GM23338 (cell line): ENCODE measurements around the gene MEF2D. TPM values are rescaled to one million over a fixed set of nuclear protein-coding genes. Genes with fewer than 3 reads are reported as not detected.

Experiments
- ATAC-seq: fragments of 200-7000 bp; cut with Tn5 transposase; 3 replicates; pipeline ENCODE4 v1.9.1; 2020
- DNase-seq: peaks from one replicate; pipeline ENCODE4 v3.0.0-alpha.2; 2015; ENCODE audit warnings: low spot score
- H2AFZ ChIP-seq: fragments of 200-600 bp; sonication (generic); 2 replicates; pipeline ENCODE4 v1.8.0; 2016; ENCODE audit warnings: antibody characterized with exemption, mild to moderate bottlenecking, moderate library complexity
- H3F3A ChIP-seq: fragments of 200-600 bp; sonication (generic); replicated peaks from 2 replicates; pipeline ENCODE4 v1.8.0; 2017; ENCODE audit warnings: antibody characterized with exemption, mixed run types, low read depth
- H3K27ac ChIP-seq: fragments of 200-600 bp; sonication (generic); 2 replicates; pipeline ENCODE4 v1.6.1; 2016; ENCODE audit warnings: low read depth
- H3K27me3 ChIP-seq: fragments of 200-600 bp; sonication (generic); 2 replicates; pipeline ENCODE4 v1.8.0; 2016; ENCODE audit warnings: mild to moderate bottlenecking, mixed run types, moderate library complexity; ENCODE audit not compliant: insufficient read depth
- H3K36me3 ChIP-seq: fragments of 200-600 bp; sonication (generic); 2 replicates; pipeline ENCODE4 v1.8.0; 2016; ENCODE audit warnings: mild to moderate bottlenecking; ENCODE audit not compliant: insufficient read depth
- H3K4me1 ChIP-seq: fragments of 200-600 bp; sonication (generic); 2 replicates; pipeline ENCODE4 v1.8.0; 2016; ENCODE audit warnings: mild to moderate bottlenecking, moderate library complexity; ENCODE audit not compliant: insufficient read depth
- H3K4me2 ChIP-seq: fragments of 200-600 bp; sonication (generic); 2 replicates; pipeline ENCODE4 v1.7.1; 2017; ENCODE audit warnings: mixed run types
- H3K4me3 ChIP-seq: fragments of 200-600 bp; sonication (generic); 2 replicates; pipeline ENCODE4 v1.6.1; 2016; ENCODE audit warnings: mixed run types
- H3K79me2 ChIP-seq: fragments of 200-600 bp; sonication (generic); replicated peaks from 2 replicates; pipeline ENCODE4 v1.8.0; 2017; ENCODE audit warnings: mild to moderate bottlenecking; ENCODE audit not compliant: insufficient read depth
- H3K9me2 ChIP-seq: fragments of 200-600 bp; sonication (generic); 2 replicates; pipeline ENCODE4 v1.8.0; 2017; ENCODE audit not compliant: insufficient read depth
- H4K20me1 ChIP-seq: fragments of 200-600 bp; sonication (generic); replicated peaks from 2 replicates; pipeline ENCODE4 v1.8.0; 2017; ENCODE audit warnings: mild to moderate bottlenecking; ENCODE audit not compliant: insufficient read depth
- H3K27ac Mint-ChIP-seq: 2 replicates; pipeline ENCODE4 v1.8.0; 2020; ENCODE audit warnings: inconsistent platforms, mild to moderate bottlenecking, moderate library complexity, mixed read lengths
- H3K27me3 Mint-ChIP-seq: 3 replicates; pipeline ENCODE4 v1.8.0; 2022; ENCODE audit warnings: low read depth, mild to moderate bottlenecking, moderate library complexity, mixed read lengths, inconsistent platforms; ENCODE audit not compliant: insufficient read depth, poor library complexity
- H3K36me3 Mint-ChIP-seq: 3 replicates; pipeline ENCODE4 v1.8.0; 2021; ENCODE audit warnings: low read depth, mild to moderate bottlenecking, inconsistent platforms, moderate library complexity, mixed read lengths
- H3K4me1 Mint-ChIP-seq: 3 replicates; pipeline ENCODE4 v1.8.0; 2020; ENCODE audit warnings: mild to moderate bottlenecking, inconsistent platforms, mixed read lengths
- H3K4me3 Mint-ChIP-seq: 3 replicates; pipeline ENCODE4 v1.8.0; 2021; ENCODE audit warnings: moderate library complexity, mild to moderate bottlenecking, inconsistent platforms, mixed read lengths
- H3K9me3 Mint-ChIP-seq: 3 replicates; pipeline ENCODE4 v1.8.0; 2020; ENCODE audit warnings: moderate library complexity, mild to moderate bottlenecking, inconsistent platforms, mixed read lengths
- CTCF ChIP-seq, 2 experiments: fragments of 200-600 bp in 1 of 2; sonication (generic) in 1 of 2; conservative IDR thresholded peaks; 2 replicates each; pipeline versions ENCODE4 v1.5.1 to v1.6.1; 2016 to 2017; ENCODE audit warnings: antibody characterized with exemption in 2 of 2, low read depth in 2 of 2, mild to moderate bottlenecking in 2 of 2, moderate library complexity in 1 of 2
- ETS1 ChIP-seq: IDR thresholded peaks from 2 replicates; pipeline ENCODE4 v1.6.1; 2016; ENCODE audit warnings: antibody characterized with exemption
- EZH2 ChIP-seq: fragments of 200-600 bp; sonication (generic); IDR thresholded peaks from one replicate; pipeline ENCODE4 v1.8.0; 2017; ENCODE audit warnings: antibody characterized with exemption, mild to moderate bottlenecking, low read depth; ENCODE audit not compliant: unreplicated experiment
- EZH2phosphoT487 ChIP-seq: fragments of 200-600 bp; sonication (generic); IDR thresholded peaks from one replicate; pipeline ENCODE4 v1.8.1; 2018; ENCODE audit warnings: antibody characterized with exemption; ENCODE audit not compliant: unreplicated experiment
- JUNB ChIP-seq: IDR thresholded peaks from one replicate; pipeline ENCODE4 v1.6.1; 2016; ENCODE audit warnings: antibody characterized with exemption; ENCODE audit not compliant: unreplicated experiment
- NANOG ChIP-seq: IDR thresholded peaks from 2 replicates; pipeline ENCODE4 v1.6.1; 2016; ENCODE audit warnings: antibody characterized with exemption, borderline replicate concordance
- POLR2AphosphoS5 ChIP-seq: IDR thresholded peaks from 2 replicates; pipeline ENCODE4 v1.6.1; 2016; ENCODE audit warnings: antibody characterized with exemption, low read depth
- STAT1 ChIP-seq: IDR thresholded peaks from one replicate; pipeline ENCODE4 v1.6.1; 2016; ENCODE audit warnings: antibody characterized with exemption; ENCODE audit not compliant: unreplicated experiment
- polyA plus RNA-seq: library from polyadenylated mRNA; unstranded; fragments of >200 nt; fragmentation: Nextera tagmentation; extraction: Ambion mirVana; gene quantifications from 2 replicates; pipeline ENCODE4 v1.2.1, GENCODE V29; 2016
- total RNA-seq: library from RNA; depleted of rRNA; stranded (reverse); fragments of >200 nt; shearing (Covaris generic); gene quantifications from 2 replicates; pipeline ENCODE4 v1.2.3, GENCODE V29; 2014
- TF ChIP-seq, protein P1 (sequence below): IDR thresholded peaks from one replicate; pipeline ENCODE4 v1.6.1; 2018; ENCODE audit warnings: antibody characterized with exemption; ENCODE audit not compliant: unreplicated experiment

Gene MEF2D
- total and polyA plus RNA-seq, 2 experiments from 2014 or later, result 10.6 to 15.5 TPM

DNA sequence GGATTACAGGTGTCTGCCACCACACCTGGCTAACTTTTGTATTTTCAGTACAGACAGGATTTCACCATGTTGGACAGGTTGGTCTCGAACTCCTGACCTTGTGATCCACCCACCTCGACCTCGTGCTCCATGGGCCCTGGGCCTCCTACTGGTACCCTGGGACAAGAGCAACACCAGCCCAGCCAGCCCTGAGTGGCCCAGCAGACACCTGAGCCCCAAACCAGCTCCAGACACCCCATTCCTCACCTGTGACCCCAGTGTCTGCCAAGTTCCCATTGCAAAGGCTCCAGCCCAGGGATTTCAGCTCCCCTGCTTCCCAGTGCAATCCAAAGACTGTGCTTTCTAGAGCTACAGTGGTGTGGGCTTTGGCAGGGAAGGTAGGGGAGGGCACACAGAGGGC is 14.6 kb downstream of the MEF2D start:
- Histone ChIP-seq H3K27me3 (no peaks in the 10 kb centered on the region), H2AFZ (no peak overlapping the region), H3K36me3 (peaks cover 5% of the 10 kb centered on the region; the same call in 1 of the 2 replicates), H3K4me2 (no peak overlapping the region), H3K79me2 (peaks cover 45% of the 10 kb centered on the region), H3F3A (peaks cover 7% of the 10 kb centered on the region; the same call in 1 of the 2 replicates), H3K4me3 (no peak overlapping the region), H4K20me1 (peaks cover 7% of the 10 kb centered on the region), H3K27ac (no peak overlapping the region), H3K9me2 (no peaks in the 10 kb centered on the region), H3K4me1 (peaks cover 37% of the 10 kb centered on the region)
- TF ChIP-seq JUNB, result no peak
- TF ChIP-seq ETS1, result no peak
- no peak for TF ChIP-seq EZH2
- no peak for TF ChIP-seq NANOG
- TF ChIP-seq STAT1, result no peak
- TF ChIP-seq, protein P1, sequence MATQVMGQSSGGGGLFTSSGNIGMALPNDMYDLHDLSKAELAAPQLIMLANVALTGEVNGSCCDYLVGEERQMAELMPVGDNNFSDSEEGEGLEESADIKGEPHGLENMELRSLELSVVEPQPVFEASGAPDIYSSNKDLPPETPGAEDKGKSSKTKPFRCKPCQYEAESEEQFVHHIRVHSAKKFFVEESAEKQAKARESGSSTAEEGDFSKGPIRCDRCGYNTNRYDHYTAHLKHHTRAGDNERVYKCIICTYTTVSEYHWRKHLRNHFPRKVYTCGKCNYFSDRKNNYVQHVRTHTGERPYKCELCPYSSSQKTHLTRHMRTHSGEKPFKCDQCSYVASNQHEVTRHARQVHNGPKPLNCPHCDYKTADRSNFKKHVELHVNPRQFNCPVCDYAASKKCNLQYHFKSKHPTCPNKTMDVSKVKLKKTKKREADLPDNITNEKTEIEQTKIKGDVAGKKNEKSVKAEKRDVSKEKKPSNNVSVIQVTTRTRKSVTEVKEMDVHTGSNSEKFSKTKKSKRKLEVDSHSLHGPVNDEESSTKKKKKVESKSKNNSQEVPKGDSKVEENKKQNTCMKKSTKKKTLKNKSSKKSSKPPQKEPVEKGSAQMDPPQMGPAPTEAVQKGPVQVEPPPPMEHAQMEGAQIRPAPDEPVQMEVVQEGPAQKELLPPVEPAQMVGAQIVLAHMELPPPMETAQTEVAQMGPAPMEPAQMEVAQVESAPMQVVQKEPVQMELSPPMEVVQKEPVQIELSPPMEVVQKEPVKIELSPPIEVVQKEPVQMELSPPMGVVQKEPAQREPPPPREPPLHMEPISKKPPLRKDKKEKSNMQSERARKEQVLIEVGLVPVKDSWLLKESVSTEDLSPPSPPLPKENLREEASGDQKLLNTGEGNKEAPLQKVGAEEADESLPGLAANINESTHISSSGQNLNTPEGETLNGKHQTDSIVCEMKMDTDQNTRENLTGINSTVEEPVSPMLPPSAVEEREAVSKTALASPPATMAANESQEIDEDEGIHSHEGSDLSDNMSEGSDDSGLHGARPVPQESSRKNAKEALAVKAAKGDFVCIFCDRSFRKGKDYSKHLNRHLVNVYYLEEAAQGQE, result no peak
- TF ChIP-seq CTCF (conservative IDR thresholded peaks at IDR 0.05; ENCODE audit: low read depth in 2 of 2), result no peak
- TF ChIP-seq POLR2AphosphoS5, result no peak
- no peak for ATAC-seq
- no peak for DNase-seq
- peaks cover 15% of the 10 kb centered on the region for H3K36me3 Mint-ChIP-seq
- no peaks in the 10 kb centered on the region; the same call in 2 of the 3 replicates for H3K9me3 Mint-ChIP-seq
- H3K27me3 Mint-ChIP-seq, result peaks cover 18% of the 10 kb centered on the region
- H3K27ac Mint-ChIP-seq, result no peak overlapping the region
- no peak overlapping the region; the same call in 2 of the 3 replicates for H3K4me3 Mint-ChIP-seq
- H3K4me1 Mint-ChIP-seq, result peaks cover 44% of the 10 kb centered on the region

DNA sequence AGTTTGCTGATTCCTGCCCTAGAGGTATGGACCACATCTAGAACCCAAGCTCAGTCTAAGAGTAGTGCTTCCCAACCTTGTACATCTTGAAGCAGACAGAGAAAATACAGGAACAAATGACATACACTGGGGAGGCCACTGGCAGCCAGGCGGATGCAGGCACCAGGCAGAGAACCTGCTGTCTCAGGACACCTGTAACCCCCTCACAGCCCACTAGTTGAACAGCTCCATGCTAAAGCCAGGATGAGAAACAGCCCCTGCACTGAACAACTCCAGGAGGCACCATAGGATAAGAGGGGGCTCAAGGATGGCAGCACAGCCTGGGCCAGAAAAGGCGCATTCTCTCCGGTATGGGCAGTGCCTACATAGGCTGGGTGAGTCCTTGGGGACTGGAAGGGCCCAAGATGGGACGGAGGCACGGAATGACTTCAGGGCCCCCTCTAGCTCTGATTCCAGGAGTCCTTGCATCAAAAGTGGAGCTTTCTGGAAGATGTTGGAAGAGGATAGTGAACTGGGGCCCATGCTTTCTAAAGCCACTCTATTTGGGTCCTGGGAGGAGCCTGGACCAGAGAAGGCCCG is 16.0 kb downstream of the MEF2D start:
- peaks cover 42% of the 10 kb centered on the region for H3K4me1 Mint-ChIP-seq
- no peak overlapping the region for H3K27ac Mint-ChIP-seq
- peaks cover 38% of the 10 kb centered on the region for H3K79me2 ChIP-seq
- no peak overlapping the region for H3K4me2 ChIP-seq
- H4K20me1 ChIP-seq, result peaks cover 7% of the 10 kb centered on the region
- H3K4me3 ChIP-seq, result no peak overlapping the region
- peaks cover 18% of the 10 kb centered on the region for H3K27me3 Mint-ChIP-seq
- H3K9me2 ChIP-seq, result no peaks in the 10 kb centered on the region
- peaks cover 5% of the 10 kb centered on the region; the same call in 1 of the 2 replicates for H3K36me3 ChIP-seq
- peaks cover 12% of the 10 kb centered on the region; the same call in 1 of the 2 replicates for H3F3A ChIP-seq
- peaks cover 30% of the 10 kb centered on the region for H3K4me1 ChIP-seq
- ATAC-seq (no peak), DNase-seq (no peak)
- peaks cover 29% of the 10 kb centered on the region for H3K36me3 Mint-ChIP-seq
- H3K4me3 Mint-ChIP-seq, result no peak overlapping the region
- H2AFZ ChIP-seq, result no peak overlapping the region
- no peaks in the 10 kb centered on the region; the same call in 2 of the 3 replicates for H3K9me3 Mint-ChIP-seq
- H3K27me3 ChIP-seq, result no peaks in the 10 kb centered on the region
- H3K27ac ChIP-seq, result no peak overlapping the region
- TF ChIP-seq EZH2phosphoT487, result no peak
